ENCODE results near the gene RASSF6.
"Not testable (repeated sequence)": the region's sequence is repeated elsewhere in the genome, so short reads cannot be mapped to it uniquely, and the experiment has no call there.

RASSF6 gene

GRCh38 chr4:73603854-73604584 is 16.2 kb downstream of the RASSF6 start:
- Mint-ChIP-seq H3K27ac (no peak overlapping the region), H3K36me3 (ENCODE audit: insufficient read depth) (no peaks in the 10 kb centered on the region), H3K4me1 (ENCODE audit: low read depth in 2 of 2) (no peaks in the 10 kb centered on the region), H3K27me3 (no peaks in the 10 kb centered on the region), H3K9me3 (peaks cover 0 to 14% of the 10 kb centered on the region in 2 donors), H3K4me3 (no peak overlapping the region)
- no peak for ATAC-seq (replicated peaks)
- no peak for DNase-seq

GRCh38 chr4:73603271-73603710 is 16.9 kb downstream of the RASSF6 start:
- no peaks in the 10 kb centered on the region for H3K4me1 Mint-ChIP-seq (ENCODE audit: low read depth in 2 of 2)
- no peak overlapping the region for H3K4me3 Mint-ChIP-seq
- ATAC-seq (replicated peaks) (no peak), DNase-seq (no peak)
- H3K27ac Mint-ChIP-seq: no peak overlapping the region
- no peaks in the 10 kb centered on the region for H3K27me3 Mint-ChIP-seq
- no peaks in the 10 kb centered on the region for H3K36me3 Mint-ChIP-seq (ENCODE audit: insufficient read depth)
- peaks cover 0 to 14% of the 10 kb centered on the region in 2 donors for H3K9me3 Mint-ChIP-seq

DNA sequence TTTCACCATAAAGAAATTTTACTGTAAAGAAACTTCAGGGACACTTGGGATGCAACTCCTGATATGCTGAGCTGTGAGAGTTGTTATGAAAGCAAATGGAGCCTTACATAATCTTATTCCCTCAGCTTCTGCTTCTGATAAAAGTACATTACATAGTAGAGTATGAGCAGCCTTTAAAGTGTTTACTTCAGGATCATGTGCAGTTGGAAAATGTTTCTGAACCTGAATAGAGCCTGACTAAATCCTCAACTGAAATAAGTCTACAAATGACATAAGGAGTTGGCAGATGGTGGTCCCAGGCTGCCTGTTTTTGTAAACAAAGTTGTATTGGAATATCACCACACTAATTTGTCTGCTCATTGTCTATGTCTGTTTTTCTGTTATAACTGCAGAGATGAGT is 19.3 kb downstream of the RASSF6 start:
- Mint-ChIP-seq H3K36me3 (ENCODE audit: insufficient read depth) (no peaks in the 10 kb centered on the region), H3K9me3 (peaks cover 0 to 14% of the 10 kb centered on the region in 2 donors), H3K4me3 (no peak overlapping the region), H3K27ac (no peak overlapping the region), H3K4me1 (ENCODE audit: low read depth in 2 of 2) (no peaks in the 10 kb centered on the region), H3K27me3 (no peaks in the 10 kb centered on the region)
- ATAC-seq (replicated peaks) (no peak), DNase-seq (no peak)

- no peak overlapping the region for H3K4me3 Mint-ChIP-seq
- DNase-seq: no peak
- no peaks in the 10 kb centered on the region for H3K4me1 Mint-ChIP-seq (ENCODE audit: low read depth in 2 of 2)
- H3K9me3 Mint-ChIP-seq: peaks cover 0 to 14% of the 10 kb centered on the region in 2 donors
- no peak overlapping the region for H3K27ac Mint-ChIP-seq
- no peaks in the 10 kb centered on the region for H3K27me3 Mint-ChIP-seq
- ATAC-seq (replicated peaks): no peak
- no peaks in the 10 kb centered on the region for H3K36me3 Mint-ChIP-seq (ENCODE audit: insufficient read depth)
These were observed 21.1 kb downstream of the RASSF6 start for GRCh38 chr4:73599182-73599581.

- no peak overlapping the region for H3K27ac Mint-ChIP-seq
- H3K27me3 Mint-ChIP-seq: no peaks in the 10 kb centered on the region
- DNase-seq (no peak), ATAC-seq (replicated peaks) (no peak)
- no peaks in the 10 kb centered on the region for H3K36me3 Mint-ChIP-seq (ENCODE audit: insufficient read depth)
- H3K4me3 Mint-ChIP-seq: no peak overlapping the region
- H3K4me1 Mint-ChIP-seq (ENCODE audit: low read depth in 2 of 2): no peaks in the 10 kb centered on the region
- peaks cover 0 to 14% of the 10 kb centered on the region in 2 donors for H3K9me3 Mint-ChIP-seq
These were observed 22.6 kb downstream of the RASSF6 start for GRCh38 chr4:73597594-73597993.

DNA sequence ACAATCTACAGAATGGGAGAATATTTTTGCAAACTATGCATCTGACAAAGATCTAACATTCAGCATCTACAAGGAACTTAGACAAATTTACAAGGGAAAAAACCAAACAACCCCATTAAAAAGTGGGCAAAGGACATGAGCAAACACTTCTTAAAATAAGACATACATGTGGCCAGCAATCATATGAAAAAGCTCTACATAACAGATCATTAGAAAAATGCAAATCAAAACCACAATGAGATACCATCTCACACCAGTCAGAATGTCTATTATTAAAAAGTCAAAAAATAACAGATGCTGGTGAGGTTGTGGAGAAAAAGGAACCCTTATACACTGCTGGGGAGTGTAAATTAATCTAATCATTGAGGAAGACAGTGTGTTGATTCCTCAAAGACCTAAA is 23.1 kb downstream of the RASSF6 start:
- not testable (repeated sequence) for DNase-seq; H3K36me3 Mint-ChIP-seq (ENCODE audit: insufficient read depth); H3K4me3 Mint-ChIP-seq; H3K4me1 Mint-ChIP-seq (ENCODE audit: low read depth in 2 of 2); H3K27me3 Mint-ChIP-seq; H3K27ac Mint-ChIP-seq; ATAC-seq (replicated peaks)
- H3K9me3 Mint-ChIP-seq: peaks cover 0 to 14% of the 10 kb centered on the region in 2 donors

DNA sequence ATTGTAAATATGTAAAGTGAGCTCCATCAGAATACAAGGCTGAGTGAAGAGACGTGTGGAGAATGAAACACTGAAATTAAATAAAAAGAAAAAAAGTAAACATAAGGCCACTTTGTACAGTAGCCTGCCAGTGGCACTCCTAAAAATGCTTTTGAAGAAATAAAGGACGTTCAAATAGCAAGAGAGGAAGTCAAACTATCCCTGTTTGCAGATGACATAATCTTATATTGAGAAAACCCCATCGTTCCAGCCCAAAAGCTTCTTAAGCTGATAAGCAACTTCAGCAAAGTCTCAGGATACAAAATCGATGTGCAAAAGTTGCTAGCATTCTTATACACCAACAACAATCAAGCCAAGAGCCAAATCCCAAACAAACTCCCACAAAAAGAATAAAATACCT is 24.2 kb downstream of the RASSF6 start:
- ATAC-seq (replicated peaks) (no peak), DNase-seq (no peak)
- H3K4me1 Mint-ChIP-seq (ENCODE audit: low read depth in 2 of 2): no peaks in the 10 kb centered on the region
- no peaks in the 10 kb centered on the region for H3K36me3 Mint-ChIP-seq (ENCODE audit: insufficient read depth)
- H3K4me3 Mint-ChIP-seq: no peak overlapping the region
- H3K27me3 Mint-ChIP-seq: no peaks in the 10 kb centered on the region
- H3K27ac Mint-ChIP-seq: no peak overlapping the region
- peaks cover 0 to 14% of the 10 kb centered on the region in 2 donors for H3K9me3 Mint-ChIP-seq

GRCh38 chr4:73593631-73594241 is 26.5 kb downstream of the RASSF6 start:
- H3K36me3 Mint-ChIP-seq (ENCODE audit: insufficient read depth): no peaks in the 10 kb centered on the region
- H3K27me3 Mint-ChIP-seq: no peaks in the 10 kb centered on the region
- H3K4me3 Mint-ChIP-seq: no peak overlapping the region
- H3K27ac Mint-ChIP-seq: no peak overlapping the region
- DNase-seq (no peak), ATAC-seq (replicated peaks) (no peak)
- H3K9me3 Mint-ChIP-seq: no peaks in the 10 kb centered on the region
- H3K4me1 Mint-ChIP-seq (ENCODE audit: low read depth in 2 of 2): no peaks in the 10 kb centered on the region

- no peak overlapping the region for H3K27ac Mint-ChIP-seq
- no peaks in the 10 kb centered on the region for H3K9me3 Mint-ChIP-seq
- H3K27me3 Mint-ChIP-seq: no peaks in the 10 kb centered on the region
- H3K4me1 Mint-ChIP-seq (ENCODE audit: low read depth in 2 of 2): no peaks in the 10 kb centered on the region
- no peak overlapping the region for H3K4me3 Mint-ChIP-seq
- H3K36me3 Mint-ChIP-seq (ENCODE audit: insufficient read depth): no peaks in the 10 kb centered on the region
- DNase-seq (no peak), ATAC-seq (replicated peaks) (no peak)
These were observed 30.1 kb downstream of the RASSF6 start for GRCh38 chr4:73589887-73590801.

DNA sequence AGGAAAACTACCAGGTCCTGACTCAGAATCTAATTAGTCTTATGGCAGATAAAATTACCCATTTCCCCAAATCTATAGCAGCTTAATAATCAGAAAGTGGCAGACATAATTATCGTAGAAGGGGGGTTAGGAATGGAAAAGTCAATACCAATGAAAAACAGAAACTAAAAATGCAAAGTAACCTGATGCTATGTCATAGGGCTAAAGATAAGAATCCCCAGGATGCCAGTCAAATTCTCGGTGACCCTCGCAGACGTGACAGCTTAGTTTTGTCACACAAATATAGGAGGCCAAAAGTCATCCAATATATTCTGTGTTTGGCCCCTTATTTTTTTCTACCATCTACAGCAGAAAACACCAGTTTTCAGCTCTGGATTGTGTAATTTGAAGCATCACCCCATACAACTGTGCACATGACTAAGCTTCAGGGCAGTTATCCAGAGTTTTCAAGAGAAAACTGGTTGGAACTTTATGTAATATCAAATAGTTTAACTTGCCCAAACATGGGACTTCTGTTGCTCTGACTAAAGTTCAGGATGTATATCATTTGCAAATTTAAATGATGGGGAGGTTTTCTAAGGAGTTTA is 30.9 kb downstream of the RASSF6 start:
- Mint-ChIP-seq H3K27me3 (no peaks in the 10 kb centered on the region), H3K4me1 (ENCODE audit: low read depth in 2 of 2) (no peaks in the 10 kb centered on the region), H3K4me3 (no peak overlapping the region), H3K9me3 (no peaks in the 10 kb centered on the region), H3K36me3 (ENCODE audit: insufficient read depth) (no peaks in the 10 kb centered on the region), H3K27ac (no peak overlapping the region)
- DNase-seq (no peak), ATAC-seq (replicated peaks) (no peak)

DNA sequence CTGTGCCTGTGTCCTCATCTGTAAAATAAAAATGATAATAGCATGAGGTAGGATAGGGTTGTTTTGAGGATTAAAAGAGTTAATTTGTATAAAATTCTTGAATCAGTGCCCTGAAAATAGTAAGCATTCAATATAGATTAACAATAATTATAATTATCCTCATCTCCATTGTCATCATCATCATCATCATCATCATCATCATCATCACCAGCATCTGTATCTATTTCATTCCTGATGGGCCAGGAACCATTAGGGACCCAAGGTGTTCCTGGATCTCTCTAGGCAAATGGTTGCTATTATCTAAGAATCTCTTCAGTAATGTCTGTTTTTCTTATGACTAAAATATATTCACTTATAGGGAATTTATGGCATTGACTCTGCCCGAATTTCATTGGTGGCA is 31.6 kb downstream of the RASSF6 start:
- Mint-ChIP-seq H3K4me3 (no peak overlapping the region), H3K27me3 (no peaks in the 10 kb centered on the region), H3K4me1 (ENCODE audit: low read depth in 2 of 2) (no peaks in the 10 kb centered on the region), H3K36me3 (ENCODE audit: insufficient read depth) (no peaks in the 10 kb centered on the region), H3K9me3 (no peaks in the 10 kb centered on the region), H3K27ac (no peak overlapping the region)
- DNase-seq (no peak), ATAC-seq (replicated peaks) (no peak)

DNA sequence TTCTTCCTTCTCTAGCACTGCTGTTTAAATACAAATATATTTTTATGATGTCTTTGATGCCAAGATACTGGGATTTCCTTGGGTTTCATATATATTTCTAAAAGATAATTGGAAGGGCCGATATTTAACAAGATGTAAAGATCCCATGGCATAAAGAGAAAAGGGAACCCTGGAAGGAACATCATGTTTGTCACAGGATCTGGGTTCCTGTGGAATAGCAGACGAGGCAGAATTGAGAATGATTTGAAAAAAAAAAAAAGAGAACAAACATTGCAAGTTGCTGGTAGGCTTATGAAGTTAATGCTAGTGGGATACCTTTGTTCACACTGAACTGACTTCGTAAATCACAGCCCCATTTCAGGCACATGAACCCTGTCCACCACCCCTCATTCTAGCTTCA is 33.6 kb downstream of the RASSF6 start:
- no peaks in the 10 kb centered on the region for H3K36me3 Mint-ChIP-seq (ENCODE audit: insufficient read depth)
- no peak overlapping the region for H3K4me3 Mint-ChIP-seq
- H3K27me3 Mint-ChIP-seq: no peaks in the 10 kb centered on the region
- no peak for ATAC-seq (replicated peaks)
- no peaks in the 10 kb centered on the region for H3K4me1 Mint-ChIP-seq (ENCODE audit: low read depth in 2 of 2)
- no peaks in the 10 kb centered on the region for H3K9me3 Mint-ChIP-seq
- no peak for DNase-seq
- no peak overlapping the region for H3K27ac Mint-ChIP-seq

- Mint-ChIP-seq H3K36me3 (ENCODE audit: insufficient read depth) (no peaks in the 10 kb centered on the region), H3K4me1 (ENCODE audit: low read depth in 2 of 2) (no peaks in the 10 kb centered on the region), H3K27me3 (no peaks in the 10 kb centered on the region), H3K4me3 (no peak overlapping the region), H3K9me3 (no peaks in the 10 kb centered on the region), H3K27ac (no peak overlapping the region)
- DNase-seq: no peak
- no peak for ATAC-seq (replicated peaks)
These were observed 34.2 kb downstream of the RASSF6 start for GRCh38 chr4:73586040-73586439.
